NCI-H345 treated with DMSO at 0.1 percent for 48 hours (cell line): ENCODE data around the gene KRTAP20-3.

Source experiments
- DNase-seq: peaks from one replicate; lab custom pipeline; 2025; ENCODE audit not compliant: unreplicated experiment; lab: John Stamatoyannopoulos, UW

KRTAP20-3 gene

DNA sequence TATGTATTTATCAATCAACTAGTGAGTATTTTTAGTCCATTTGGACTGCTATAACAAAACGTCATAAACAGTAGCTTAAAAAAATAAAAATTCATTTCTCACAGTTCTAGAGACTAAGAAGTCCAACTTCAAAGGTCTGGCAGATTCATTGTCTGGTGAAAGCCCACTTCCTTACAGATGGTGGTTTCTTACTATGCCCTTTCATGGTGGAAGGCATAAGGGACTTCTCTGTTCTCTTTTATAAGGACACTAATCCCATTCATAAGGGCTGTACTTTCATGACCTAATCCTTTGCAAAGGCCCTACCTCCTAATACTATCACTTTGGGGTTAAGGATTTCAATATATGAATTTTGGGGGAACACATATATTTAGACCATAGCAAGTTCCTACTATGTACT is 37.9 kb downstream of the KRTAP20-3 start:
- DNase-seq: no peak

- DNase-seq: no peak
These were observed 41.8 kb downstream of the KRTAP20-3 start for GRCh38 chr21:30684506-30684905.

- no peak for DNase-seq
These were observed 47.2 kb downstream of the KRTAP20-3 start for GRCh38 chr21:30689822-30690221.
